H1 (cell line): ENCODE measurements around the gene SKAP2. TPM values are rescaled to one million over a fixed set of nuclear protein-coding genes. Genes with fewer than 3 reads are reported as not detected.

ENCODE experiments used
- CTCF ChIA-PET: fragments of 300-600 bp; sonication (Branson Sonifier 250); formaldehyde crosslinking; loops from one replicate; lab custom pipeline; 2021; ENCODE audit not compliant: partially characterized antibody; lab: Charles Lee
- POLR2A ChIA-PET: fragments of 300-600 bp; sonication (Branson Sonifier 250); formaldehyde crosslinking; loops from one replicate; lab custom pipeline; 2021; ENCODE audit warnings: inconsistent platforms; ENCODE audit not compliant: partially characterized antibody; lab: Charles Lee
- DNase-seq, 2 experiments: peaks; one replicate each; pipeline versions ENCODE4 v3.0.0 to v3.0.0-alpha.2; 2010 to 2022; ENCODE audit warnings: low spot score in 2 of 2, low read depth in 1 of 2, mixed read lengths in 1 of 2
- FAIRE-seq: peaks from 2 replicates; lab custom pipeline; 2011; peaks lifted over from hg19 to GRCh38; lab: Jason Lieb, UNC
- H2AFZ ChIP-seq: 2 replicates; pipeline ENCODE4 v1.8.1; 2012; ENCODE audit warnings: low read length, inconsistent platforms
- H2AK5ac ChIP-seq: 2 replicates; pipeline ENCODE4 v1.6.1; 2013; ENCODE audit warnings: low read depth, low read length
- H2BK120ac ChIP-seq: replicated peaks from 2 replicates; pipeline ENCODE3; 2013; ENCODE audit warnings: low read depth, low read length, inconsistent platforms
- H2BK12ac ChIP-seq: 2 replicates; pipeline ENCODE4 v1.6.1; 2013; ENCODE audit warnings: low read depth, low read length
- H2BK15ac ChIP-seq: 2 replicates; pipeline ENCODE4 v1.6.1; 2013; ENCODE audit warnings: low read length
- H2BK20ac ChIP-seq: 2 replicates; pipeline ENCODE4 v1.6.1; 2013; ENCODE audit warnings: low read length
- H2BK5ac ChIP-seq: 2 replicates; pipeline ENCODE4 v1.6.1; 2013; ENCODE audit warnings: low read depth, low read length
- H3K14ac ChIP-seq: 2 replicates; pipeline ENCODE4 v1.6.1; 2013; ENCODE audit warnings: inconsistent platforms; ENCODE audit not compliant: insufficient read length
- H3K18ac ChIP-seq: 2 replicates; pipeline ENCODE4 v1.6.1; 2013; ENCODE audit warnings: low read length; ENCODE audit errors: extremely low read depth
- H3K23ac ChIP-seq: 2 replicates; pipeline ENCODE4 v1.6.1; 2013; ENCODE audit warnings: inconsistent platforms; ENCODE audit not compliant: insufficient read length
- H3K23me2 ChIP-seq: 2 replicates; pipeline ENCODE4 v1.6.1; 2013; ENCODE audit warnings: low read depth, low read length
- H3K27ac ChIP-seq: 2 replicates; pipeline ENCODE4 v1.6.1; 2011; ENCODE audit warnings: low read depth, low read length, inconsistent platforms
- H3K27me3 ChIP-seq, 4 experiments: replicated peaks in 1 of 4; 1 replicate in 1 of 4; 2 replicates in 3 of 4; pipeline versions ENCODE4 v1.6.1 to v1.8.1; 2011 to 2013; ENCODE audit warnings: low read length in 3 of 4, mild to moderate bottlenecking in 3 of 4, inconsistent platforms in 2 of 4, mixed read lengths in 2 of 4, moderate library complexity in 1 of 4; ENCODE audit not compliant: control insufficient read depth in 3 of 4, insufficient read depth in 3 of 4; ENCODE audit errors: extremely low read depth in 1 of 4
- H3K36me3 ChIP-seq, 4 experiments: 2 replicates each; pipeline versions ENCODE4 v1.6.1 to v1.8.1; 2011 to 2013; ENCODE audit warnings: mild to moderate bottlenecking in 4 of 4, low read length in 3 of 4, moderate library complexity in 2 of 4, control low read depth in 1 of 4, inconsistent platforms in 1 of 4; ENCODE audit not compliant: insufficient read depth in 4 of 4, control insufficient read depth in 2 of 4
- H3K4ac ChIP-seq: replicated peaks from 2 replicates; pipeline ENCODE3; 2013; ENCODE audit warnings: low read length, low read depth, mixed read lengths, inconsistent platforms; ENCODE audit not compliant: insufficient read length
- H3K4me1 ChIP-seq, 4 experiments: replicated peaks in 1 of 4; 1 replicate in 1 of 4; 2 replicates in 3 of 4; pipeline versions ENCODE4 v1.6.1 to v1.8.1; 2011 to 2013; ENCODE audit warnings: low read length in 3 of 4, inconsistent platforms in 2 of 4, mixed read lengths in 1 of 4; ENCODE audit not compliant: insufficient read depth in 4 of 4, control insufficient read depth in 3 of 4
- H3K4me2 ChIP-seq, 2 experiments: 2 replicates each; pipeline versions ENCODE4 v1.6.1 to v1.8.1; 2011 to 2013; ENCODE audit warnings: low read depth in 2 of 2, low read length in 2 of 2, control low read depth in 1 of 2, inconsistent platforms in 1 of 2, mild to moderate bottlenecking in 1 of 2; ENCODE audit not compliant: insufficient read depth in 1 of 2
- H3K4me3 ChIP-seq, 4 experiments: fragments of 200-600, 300-600 bp in 1 of 4; sonication (generic), shearing (Covaris generic), sonication (Bioruptor Twin) in 1 of 4; 2 replicates each; pipeline versions ENCODE4 v1.5.1 to v1.8.1; 2011 to 2016; ENCODE audit warnings: low read length in 4 of 4, low read depth in 3 of 4, control low read depth in 2 of 4, inconsistent platforms in 2 of 4, mild to moderate bottlenecking in 2 of 4, mixed read lengths in 1 of 4, moderate library complexity in 1 of 4; ENCODE audit not compliant: insufficient read depth in 2 of 4; ENCODE audit errors: extremely low read depth in 1 of 4
- H3K56ac ChIP-seq: replicated peaks from 2 replicates; pipeline ENCODE3; 2013; ENCODE audit warnings: low read depth, mild to moderate bottlenecking, mixed read lengths, low read length, inconsistent platforms; ENCODE audit not compliant: insufficient read length
- H3K79me1 ChIP-seq: 2 replicates; pipeline ENCODE4 v1.6.1; 2013; ENCODE audit warnings: low read depth, low read length, control low read depth
- H3K79me2 ChIP-seq, 2 experiments: 2 replicates each; pipeline versions ENCODE4 v1.6.1 to v1.8.1; 2012 to 2013; ENCODE audit warnings: low read length in 2 of 2, mild to moderate bottlenecking in 2 of 2, inconsistent platforms in 1 of 2; ENCODE audit not compliant: insufficient read depth in 2 of 2, control insufficient read depth in 1 of 2
- H3K9ac ChIP-seq, 4 experiments: replicated peaks in 1 of 4; 1 replicate in 1 of 4; 2 replicates in 3 of 4; pipeline versions ENCODE4 v1.6.1 to v1.8.1; 2011 to 2013; ENCODE audit warnings: low read depth in 3 of 4, low read length in 3 of 4, control low read depth in 2 of 4, mild to moderate bottlenecking in 2 of 4, moderate library complexity in 2 of 4, inconsistent platforms in 1 of 4; ENCODE audit errors: extremely low read depth in 1 of 4
- H3K9me3 ChIP-seq, 2 experiments: 2 replicates each; pipeline versions ENCODE4 v1.6.1 to v1.8.1; 2012 to 2013; ENCODE audit warnings: mild to moderate bottlenecking in 2 of 2, moderate library complexity in 2 of 2, control low read depth in 1 of 2, inconsistent platforms in 1 of 2, low read depth in 1 of 2, low read length in 1 of 2, mixed read lengths in 1 of 2; ENCODE audit not compliant: insufficient read depth in 2 of 2
- H4K20me1 ChIP-seq, 2 experiments: replicated peaks in 1 of 2; 2 replicates each; pipeline versions ENCODE3 to v1.8.1; 2011 to 2013; ENCODE audit warnings: inconsistent platforms in 2 of 2, low read length in 2 of 2, mild to moderate bottlenecking in 1 of 2; ENCODE audit not compliant: insufficient read depth in 2 of 2, control insufficient read depth in 1 of 2
- H4K5ac ChIP-seq: 2 replicates; pipeline ENCODE4 v1.6.1; 2013; ENCODE audit warnings: low read length, low read depth, mixed read lengths, inconsistent platforms; ENCODE audit not compliant: insufficient read length
- H4K8ac ChIP-seq: 2 replicates; pipeline ENCODE4 v1.8.0; 2013; ENCODE audit warnings: mild to moderate bottlenecking, moderate library complexity, low read length, inconsistent platforms; ENCODE audit not compliant: insufficient read depth; ENCODE audit errors: extremely low read depth
- H4K91ac ChIP-seq: replicated peaks from 2 replicates; pipeline ENCODE3; 2013; ENCODE audit warnings: low read length, mixed read lengths, inconsistent platforms; ENCODE audit not compliant: insufficient read length
- ASH2L ChIP-seq: fragments of 200-600, 300-600 bp; sonication (generic); IDR thresholded peaks from one replicate; pipeline ENCODE4 v1.7.1; 2017; ENCODE audit warnings: low read length
- CHD1 ChIP-seq: IDR thresholded peaks from 2 replicates; pipeline ENCODE4 v1.6.1; 2012; ENCODE audit warnings: low read depth, low read length, improper control_type of control experiment
- FOSL1 ChIP-seq: IDR thresholded peaks from 2 replicates; pipeline ENCODE4 v1.6.1; 2011; ENCODE audit warnings: mild to moderate bottlenecking, low read depth, low read length, moderate library complexity; ENCODE audit not compliant: insufficient read depth
- GTF2F1 ChIP-seq: IDR thresholded peaks from 2 replicates; pipeline ENCODE4 v1.6.1; 2012; ENCODE audit warnings: low read depth, low read length, improper control_type of control experiment, borderline replicate concordance
- HDAC2 ChIP-seq, 2 experiments: fragments of 300-600 bp in 1 of 2; sonication (generic) in 1 of 2; IDR thresholded peaks; 2 replicates each; pipeline ENCODE4 v1.6.1; 2011 to 2012; ENCODE audit warnings: low read depth in 2 of 2, low read length in 2 of 2, mild to moderate bottlenecking in 2 of 2, moderate library complexity in 2 of 2, borderline replicate concordance in 1 of 2, inconsistent platforms in 1 of 2
- MAFK ChIP-seq: IDR thresholded peaks from 2 replicates; pipeline ENCODE4 v1.6.1; 2012; ENCODE audit warnings: low read depth, mild to moderate bottlenecking, improper control_type of control experiment, low read length
- SIN3A ChIP-seq, 2 experiments: IDR thresholded peaks in 1 of 2; conservative IDR thresholded peaks in 1 of 2; 2 replicates each; pipeline ENCODE4 v1.6.1; 2011 to 2012; ENCODE audit warnings: low read length in 2 of 2, improper control_type of control experiment in 1 of 2, low read depth in 1 of 2, mild to moderate bottlenecking in 1 of 2
- TCF12 ChIP-seq: IDR thresholded peaks from 2 replicates; pipeline ENCODE4 v1.6.1; 2011; ENCODE audit warnings: low read depth, mild to moderate bottlenecking, low read length
- YY1 ChIP-seq: IDR thresholded peaks from 2 replicates; pipeline ENCODE4 v1.6.1; 2011; ENCODE audit warnings: low read depth, mild to moderate bottlenecking, low read length
- WGBS, 2 experiments: shearing (Covaris generic) in 1 of 2; methylation state at CpG; one replicate each; pipeline versions ENCODE4 v1.1.6 to v1.1.7; 2013 to 2015; ENCODE audit warnings: low lambda C conversion rate in 2 of 2, mixed read lengths in 2 of 2, inconsistent platforms in 1 of 2, low coverage in 1 of 2, missing lambda C conversion rate in 1 of 2; ENCODE audit not compliant: insufficient replicate concordance in 2 of 2, insufficient coverage in 1 of 2, insufficient read length in 1 of 2; ENCODE audit errors: extremely low coverage in 1 of 2, missing lambda C conversion rate in 1 of 2; 5-methylcytosine and 5-hydroxymethylcytosine counted together
- polyA plus RNA-seq, 7 experiments: library from polyadenylated mRNA; depleted of rRNA in 3 of 7; stranded (reverse) in 5 of 7; unstranded in 2 of 7; fragments of >200 nt in 5 of 7; fragments of 200-250 nt in 2 of 7; gene quantifications; 1 replicate in 5 of 7; 2 replicates in 1 of 7; 4 replicates in 1 of 7; pipeline versions ENCODE4 v1.2.1 to v1.2.3, GENCODE V29; 2011 to 2013; ENCODE audit warnings: missing spikeins in 2 of 7, mixed read lengths in 2 of 7
- total RNA-seq: library from RNA; stranded (reverse); fragmentation: NEBNext Ultra II Directional; extraction: Animal tissue kit (Norgen Biotek cat#: 25700); gene quantifications from 2 replicates; pipeline ENCODE4 v1.2.1, GENCODE V29; 2021

Gene SKAP2
- total and polyA plus RNA-seq, 2 of the 8 experiments (the other 6 are each of a cell fraction or from before 2014, with no cell fraction given): 0.53 to 5.1 TPM

DNA sequence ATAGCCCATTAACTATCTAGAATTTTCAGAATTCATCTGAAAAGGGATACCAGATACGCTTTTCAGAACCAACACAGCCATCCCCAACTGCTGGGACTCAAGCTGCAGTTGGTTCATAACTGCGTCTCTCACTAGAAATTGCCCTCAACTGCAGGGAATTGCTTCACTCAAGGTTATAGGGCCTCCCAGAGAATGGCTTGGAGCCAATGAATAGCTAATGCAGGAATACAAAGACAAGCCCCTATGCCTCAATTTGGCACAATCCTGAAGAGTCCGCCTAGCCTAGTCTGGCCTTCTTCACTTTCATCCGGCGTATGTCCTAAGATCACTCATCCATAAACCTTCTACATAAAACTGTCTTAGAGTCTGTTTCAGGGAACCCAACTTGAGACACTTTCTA is 164.0 kb downstream of the SKAP2 start:
- H2BK120ac ChIP-seq: no peak overlapping the region
- H3K9ac ChIP-seq: no peak overlapping the region
- POLR2A ChIA-PET: no interaction called here
- H3K4me2 ChIP-seq: no peak overlapping the region
- CTCF ChIA-PET: interaction anchor here (0.8 to 1.3 kb wide), 3 partner anchors 10 to 25 kb away, joined by 3 to 7 read pairs (median 3); no protein-coding TSS in a partner anchor
- H3K4ac ChIP-seq: no peak overlapping the region
- H3K18ac ChIP-seq: no peak overlapping the region
- no peaks in the 10 kb centered on the region for H3K9me3 ChIP-seq
- peaks cover 0 to 1% (median 0%) of the 10 kb centered on the region in 4 experiments; a peak in 2 of 7 replicates for H3K27me3 ChIP-seq
- no peak overlapping the region for H3K14ac ChIP-seq
- no peak overlapping the region for H2BK5ac ChIP-seq
- H4K20me1 ChIP-seq: no peaks in the 10 kb centered on the region
- FAIRE-seq: no peak
- no peak overlapping the region for H4K5ac ChIP-seq
- TF ChIP-seq CHD1: no peak
- no peak for TF ChIP-seq HDAC2 (IDR thresholded peaks at IDR 0.05; ENCODE audit: borderline replicate concordance in 1 of 2, low read depth in 2 of 2, low read length in 2 of 2)
- TF ChIP-seq GTF2F1: no peak
- no peak for TF ChIP-seq YY1
- no peak for TF ChIP-seq MAFK
- TF ChIP-seq SIN3A (conservative IDR thresholded peaks at IDR 0.05 in 1 of 2, IDR thresholded peaks at IDR 0.05 in 1 of 2; ENCODE audit: low read depth in 1 of 2, low read length in 2 of 2): no peak
- no peak for TF ChIP-seq ASH2L
- TF ChIP-seq TCF12: no peak
- no peak for TF ChIP-seq FOSL1
- TF ChIP-seq, all 59 proteins: peak for 0
- H3K23me2 ChIP-seq: no peaks in the 10 kb centered on the region
- H2AK5ac ChIP-seq: no peak overlapping the region
- H3K56ac ChIP-seq: no peak overlapping the region
- DNase-seq: no peak
- H4K8ac ChIP-seq: no peak overlapping the region
- 94% methylated on average over 5 of the region's 5 CpGs; no CpG with 5 or more reads in 1 of the 2 experiments for WGBS, 2 experiments
- H3K23ac ChIP-seq: no peak overlapping the region
- H3K36me3 ChIP-seq: no peaks in the 10 kb centered on the region; a peak in 1 of 8 replicates
- H2AFZ ChIP-seq: no peak overlapping the region
- no peak overlapping the region for H4K91ac ChIP-seq
- no peaks in the 10 kb centered on the region for H3K79me2 ChIP-seq
- H2BK20ac ChIP-seq: no peak overlapping the region
- no peaks in the 10 kb centered on the region for H3K4me1 ChIP-seq
- H2BK15ac ChIP-seq: no peak overlapping the region
- H3K27ac ChIP-seq: no peak overlapping the region
- no peaks in the 10 kb centered on the region for H3K79me1 ChIP-seq
- no peak overlapping the region for H3K4me3 ChIP-seq
- H2BK12ac ChIP-seq: no peak overlapping the region
